ENCODE data around the gene INHA. TPM values are rescaled to one million over a fixed set of nuclear protein-coding genes. Genes with fewer than 3 reads are reported as not detected.

The INHA gene
- total RNA-seq, 1 donor from 2014 or later = not detected

DNA sequence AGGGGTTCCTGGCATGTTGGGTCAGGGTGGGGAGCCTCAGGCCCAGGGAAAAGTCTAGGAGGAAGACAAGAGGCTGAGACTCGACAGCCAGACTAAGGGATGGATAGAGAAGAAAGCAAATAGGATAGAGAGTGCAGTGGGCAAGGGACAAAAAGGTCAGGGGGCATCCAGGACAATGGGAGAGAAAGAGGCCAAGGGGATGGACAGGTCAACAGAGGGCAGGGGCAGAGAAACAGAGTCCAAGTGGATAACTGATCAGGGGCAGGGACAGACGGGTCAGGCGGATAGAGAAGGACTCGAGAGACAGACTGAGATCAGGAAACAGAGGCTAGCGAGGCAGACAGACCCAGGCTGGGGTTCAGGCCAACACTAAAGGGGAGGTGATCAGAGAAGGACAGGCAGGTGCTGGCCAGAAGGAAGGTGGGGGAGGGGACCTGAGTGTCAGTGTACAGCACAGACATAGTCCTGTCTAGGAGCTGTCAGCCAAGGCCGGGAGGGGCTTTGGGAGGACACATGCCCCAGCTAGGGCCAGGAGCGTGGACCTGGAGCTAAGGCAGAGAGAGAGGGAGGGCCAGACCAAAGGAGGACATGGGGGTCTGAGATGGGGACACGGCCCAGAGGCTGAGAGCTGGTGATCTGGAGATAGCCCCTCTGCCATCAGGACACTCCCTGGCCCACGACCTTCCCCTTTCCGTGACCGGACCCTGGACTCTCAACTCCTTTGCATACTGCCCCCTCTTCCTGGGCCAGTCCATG is 45.6 kb upstream of the INHA start:
- Mint-ChIP-seq H3K4me1 (peaks cover 13% of the 10 kb centered on the region), H3K4me3 (no peak overlapping the region), H3K27me3 (peaks cover 73% of the 10 kb centered on the region), H3K27ac (no peak overlapping the region), H3K9me3 (no peaks in the 10 kb centered on the region), H3K36me3 (ENCODE audit: low read depth) (no peaks in the 10 kb centered on the region)
- no peak for TF ChIP-seq CTCF (IDR thresholded peaks at IDR 0.05)
- no peak for DNase-seq
- no peak for ATAC-seq (ENCODE audit: low read depth)
- CTCF ChIA-PET = interaction anchor here (5.9 kb wide), 1 partner anchor 124 kb away, joined by 82 read pairs; no protein-coding TSS in a partner anchor
- POLR2A ChIA-PET = no interaction called here
- intact Hi-C loops (cut with micrococcal nuclease) = no loop called here

DNA sequence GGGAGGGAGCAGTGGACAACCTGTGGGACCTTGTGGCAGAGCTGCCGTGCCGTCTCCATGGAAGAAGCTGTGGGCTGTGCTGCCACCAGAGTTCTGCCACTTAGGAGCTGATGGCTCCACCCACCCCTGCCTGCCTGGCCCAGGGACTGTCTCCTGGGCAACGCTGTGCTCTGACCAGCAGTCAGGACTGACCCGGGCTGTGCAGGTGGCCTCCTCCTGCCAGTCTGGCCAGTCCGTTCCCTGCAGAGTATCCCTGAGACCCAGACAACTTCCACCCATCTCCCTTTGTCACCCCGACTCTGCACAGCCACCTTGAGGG is 45.1 kb upstream of the INHA start:
- no peak overlapping the region for H3K27ac Mint-ChIP-seq
- ATAC-seq (ENCODE audit: low read depth) = no peak
- peaks cover 8% of the 10 kb centered on the region for H3K4me1 Mint-ChIP-seq
- TF ChIP-seq CTCF (IDR thresholded peaks at IDR 0.05) = no peak
- CTCF ChIA-PET = interaction anchor here (1.7 to 5.9 kb wide), 2 partner anchors 32 to 124 kb away, joined by 10 to 82 read pairs; a partner anchor contains a TSS
- no peak overlapping the region for H3K4me3 Mint-ChIP-seq
- no peaks in the 10 kb centered on the region for H3K36me3 Mint-ChIP-seq (ENCODE audit: low read depth)
- intact Hi-C loops (cut with micrococcal nuclease) = no loop called here
- POLR2A ChIA-PET = no interaction called here
- no peak for DNase-seq
- peaks cover 71% of the 10 kb centered on the region for H3K27me3 Mint-ChIP-seq
- H3K9me3 Mint-ChIP-seq = no peaks in the 10 kb centered on the region

- Mint-ChIP-seq H3K36me3 (ENCODE audit: low read depth) (no peaks in the 10 kb centered on the region), H3K4me1 (peaks cover 7% of the 10 kb centered on the region), H3K4me3 (no peak overlapping the region), H3K9me3 (no peaks in the 10 kb centered on the region), H3K27ac (no peak overlapping the region), H3K27me3 (peaks cover 70% of the 10 kb centered on the region)
- TF ChIP-seq CTCF (IDR thresholded peaks at IDR 0.05) = no peak
- no peak for DNase-seq
- ChIA-PET CTCF (interaction anchor here (1.0 to 5.9 kb wide), 3 partner anchors 32 to 125 kb away, joined by 3 to 82 read pairs (median 10); a partner anchor contains a TSS), POLR2A (no interaction called here)
- no peak for ATAC-seq (ENCODE audit: low read depth)
- intact Hi-C loops (cut with micrococcal nuclease) = no loop called here
These were observed 44.6 kb upstream of the INHA start for GRCh38 chr2:219527472-219527871.

DNA sequence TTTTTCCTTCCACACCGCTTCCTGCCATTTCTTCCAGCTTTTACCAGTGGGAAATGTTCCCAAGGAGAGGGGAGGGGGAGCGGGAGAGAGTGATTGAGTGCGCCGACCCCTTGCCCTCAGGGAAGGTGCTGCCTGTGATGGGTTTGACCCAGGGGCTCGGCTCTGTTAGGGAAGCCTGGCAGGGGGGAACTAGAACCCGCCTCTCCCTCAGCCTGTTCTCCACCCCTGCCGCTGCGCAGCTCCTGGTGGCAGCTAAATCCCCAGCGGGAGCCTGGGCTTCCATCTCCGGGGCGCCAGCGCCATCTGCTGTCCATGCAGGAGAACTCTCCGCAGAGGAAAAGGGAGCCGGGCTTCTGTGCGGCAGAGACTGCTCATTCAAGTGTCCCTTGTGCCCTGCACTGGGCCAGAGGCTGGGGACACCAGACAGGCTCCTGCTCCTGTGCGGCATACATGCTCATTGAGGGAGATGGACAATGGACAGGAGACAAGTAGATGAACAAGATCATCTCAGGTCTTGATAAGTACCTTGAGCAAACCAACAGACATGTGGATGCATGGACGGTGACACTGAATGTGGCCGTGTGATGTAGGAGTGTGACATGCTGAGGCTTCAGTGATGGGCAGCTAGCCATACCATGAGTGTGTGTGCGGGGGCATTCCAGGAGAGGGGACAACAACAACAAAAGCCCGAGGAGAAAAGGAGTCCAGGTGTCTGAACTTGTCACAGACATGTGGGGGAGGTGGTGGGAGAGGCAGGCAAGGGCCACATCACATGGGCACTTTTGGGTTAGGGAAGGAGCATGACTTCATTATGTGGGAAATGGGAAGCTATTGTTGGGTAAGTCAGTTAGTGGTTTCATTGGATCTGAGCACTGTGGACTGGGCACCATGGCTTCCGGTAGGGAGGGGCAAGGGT is 41.8 kb upstream of the INHA start:
- CTCF ChIA-PET = interaction anchor here (0.6 to 5.9 kb wide), 27 partner anchors 9 to 500 kb away, joined by 3 to 82 read pairs (median 5); partner anchors contain the start of genes ASIC4, CHPF, GMPPA and NHEJ1
- H3K27ac Mint-ChIP-seq = no peak overlapping the region
- H3K9me3 Mint-ChIP-seq = no peaks in the 10 kb centered on the region
- ATAC-seq (ENCODE audit: low read depth) (peak; percentile 97), DNase-seq (peak; percentile 73)
- TF ChIP-seq CTCF (IDR thresholded peaks at IDR 0.05) = peak; percentile 91
- H3K36me3 Mint-ChIP-seq (ENCODE audit: low read depth) = no peaks in the 10 kb centered on the region
- no peaks in the 10 kb centered on the region for H3K4me1 Mint-ChIP-seq
- no peak overlapping the region for H3K4me3 Mint-ChIP-seq
- peaks cover 60% of the 10 kb centered on the region for H3K27me3 Mint-ChIP-seq
- intact Hi-C loops (cut with micrococcal nuclease) = loop anchor here (1.0 to 5.0 kb wide), 8 partner anchors 22 to 473 kb away; partner anchors contain the start of gene NHEJ1
- POLR2A ChIA-PET = interaction anchor here (1.0 to 1.4 kb wide), 3 partner anchors 32 to 128 kb away, joined by 3 to 4 read pairs (median 3); partner anchors contain the start of gene GMPPA

Data from activated B cell treated with CpG ODN at 0.5 μM for 24 hours (primary cell).